Fibroblast of lung (primary cell): ENCODE measurements around the gene SGCD. TPM values are rescaled to one million over a fixed set of nuclear protein-coding genes. Genes with fewer than 3 reads are reported as not detected.

Source experiments
- DNase-seq, 2 donors: peaks; one replicate each; pipeline versions ENCODE4 v3.0.0 to v3.0.0-alpha.2; 2010; ENCODE audit warnings: low read depth in 2 of 2
- H2AFZ ChIP-seq: 2 replicates; pipeline ENCODE4 v1.5.1; 2012; ENCODE audit warnings: low read length, control low read depth, inconsistent platforms
- H3K27ac ChIP-seq: 2 replicates; pipeline ENCODE4 v1.5.1; 2011; ENCODE audit warnings: low read length, control low read depth; ENCODE audit not compliant: insufficient read depth
- H3K27me3 ChIP-seq: 2 replicates; pipeline ENCODE4 v1.5.1; 2011; ENCODE audit warnings: mild to moderate bottlenecking, low read length; ENCODE audit not compliant: control insufficient read depth, insufficient read depth
- H3K36me3 ChIP-seq: 2 replicates; pipeline ENCODE4 v1.5.1; 2011; ENCODE audit warnings: low read length; ENCODE audit not compliant: control insufficient read depth, insufficient read depth
- H3K4me1 ChIP-seq: 2 replicates; pipeline ENCODE4 v1.5.1; 2011; ENCODE audit warnings: low read length; ENCODE audit not compliant: control insufficient read depth, insufficient read depth; ENCODE audit errors: extremely low read depth
- H3K4me2 ChIP-seq: 2 replicates; pipeline ENCODE4 v1.5.1; 2011; ENCODE audit warnings: low read length, control low read depth; ENCODE audit not compliant: insufficient read depth; ENCODE audit errors: extremely low read depth
- H3K4me3 ChIP-seq, 4 experiments: fragments of 200-600 bp in 1 of 4; sonication (generic) in 1 of 4; replicated peaks in 1 of 4; 2 replicates each; pipeline ENCODE4 v1.5.1; 2011 to 2016; ENCODE audit warnings: low read length in 4 of 4, low read depth in 3 of 4, mild to moderate bottlenecking in 3 of 4, control low read depth in 2 of 4, inconsistent platforms in 1 of 4, mixed read lengths in 1 of 4; ENCODE audit not compliant: insufficient read depth in 1 of 4; ENCODE audit errors: control extremely low read depth in 1 of 4
- H3K79me2 ChIP-seq: 2 replicates; pipeline ENCODE4 v1.5.1; 2012; ENCODE audit warnings: mild to moderate bottlenecking, low read length, inconsistent platforms; ENCODE audit not compliant: control insufficient read depth, insufficient read depth
- H3K9ac ChIP-seq: 2 replicates; pipeline ENCODE4 v1.5.1; 2011; ENCODE audit warnings: mild to moderate bottlenecking, low read length, control low read depth; ENCODE audit not compliant: insufficient read depth
- H3K9me3 ChIP-seq: 2 replicates; pipeline ENCODE4 v1.5.1; 2012; ENCODE audit warnings: low read depth, low read length; ENCODE audit not compliant: control insufficient read depth, insufficient read depth
- H4K20me1 ChIP-seq: 2 replicates; pipeline ENCODE4 v1.5.1; 2011; ENCODE audit warnings: low read length; ENCODE audit not compliant: control insufficient read depth, insufficient read depth; ENCODE audit errors: extremely low read depth
- EZH2 ChIP-seq: IDR thresholded peaks from 2 replicates; pipeline ENCODE4 v1.5.1; 2012; ENCODE audit warnings: low read length, control low read depth, mild to moderate bottlenecking; ENCODE audit errors: missing control alignments
- polyA plus RNA-seq, 2 donors: library from polyadenylated mRNA; depleted of rRNA in 1 of 2; stranded (reverse) in 1 of 2; unstranded in 1 of 2; fragments of >200 nt; gene quantifications; 2 replicates each; pipeline ENCODE4 v1.2.1, GENCODE V29; 2011 to 2012; ENCODE audit warnings: missing spikeins in 1 of 2
- total RNA-seq: library from RNA; depleted of rRNA; stranded (reverse); fragments of >200 nt; gene quantifications from 2 replicates; pipeline ENCODE4 v1.2.1, GENCODE V29; 2014
- TF ChIP-seq, protein P1 (sequence below), 2 donors: IDR thresholded peaks in 1 of 2; conservative IDR thresholded peaks in 1 of 2; 1 replicate in 1 of 2; 2 replicates in 1 of 2; pipeline ENCODE4 v1.5.1; 2011 to 2012; ENCODE audit warnings: low read length in 2 of 2, control low read depth in 1 of 2, inconsistent platforms in 1 of 2, low read depth in 1 of 2, mild to moderate bottlenecking in 1 of 2

SGCD gene
- total and polyA plus RNA-seq, 2 donors (not counting 1 experiment from before 2014, with no cell fraction given), result 13.3 to 67.5 TPM

GRCh38 chr5:156615901-156616300, 288.9 kb downstream of the SGCD start:
- Histone ChIP-seq H3K27me3 (no peaks in the 10 kb centered on the region), H3K4me2 (no peak overlapping the region), H3K4me3 (no peak overlapping the region), H3K36me3 (no peaks in the 10 kb centered on the region), H3K79me2 (no peaks in the 10 kb centered on the region), H4K20me1 (no peaks in the 10 kb centered on the region), H3K9me3 (no peaks in the 10 kb centered on the region), H3K4me1 (no peaks in the 10 kb centered on the region), H3K9ac (no peak overlapping the region), H2AFZ (no peak overlapping the region), H3K27ac (no peak overlapping the region)
- no peak for DNase-seq
- no peak for TF ChIP-seq EZH2
- TF ChIP-seq, protein P1, sequence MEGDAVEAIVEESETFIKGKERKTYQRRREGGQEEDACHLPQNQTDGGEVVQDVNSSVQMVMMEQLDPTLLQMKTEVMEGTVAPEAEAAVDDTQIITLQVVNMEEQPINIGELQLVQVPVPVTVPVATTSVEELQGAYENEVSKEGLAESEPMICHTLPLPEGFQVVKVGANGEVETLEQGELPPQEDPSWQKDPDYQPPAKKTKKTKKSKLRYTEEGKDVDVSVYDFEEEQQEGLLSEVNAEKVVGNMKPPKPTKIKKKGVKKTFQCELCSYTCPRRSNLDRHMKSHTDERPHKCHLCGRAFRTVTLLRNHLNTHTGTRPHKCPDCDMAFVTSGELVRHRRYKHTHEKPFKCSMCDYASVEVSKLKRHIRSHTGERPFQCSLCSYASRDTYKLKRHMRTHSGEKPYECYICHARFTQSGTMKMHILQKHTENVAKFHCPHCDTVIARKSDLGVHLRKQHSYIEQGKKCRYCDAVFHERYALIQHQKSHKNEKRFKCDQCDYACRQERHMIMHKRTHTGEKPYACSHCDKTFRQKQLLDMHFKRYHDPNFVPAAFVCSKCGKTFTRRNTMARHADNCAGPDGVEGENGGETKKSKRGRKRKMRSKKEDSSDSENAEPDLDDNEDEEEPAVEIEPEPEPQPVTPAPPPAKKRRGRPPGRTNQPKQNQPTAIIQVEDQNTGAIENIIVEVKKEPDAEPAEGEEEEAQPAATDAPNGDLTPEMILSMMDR (conservative IDR thresholded peaks at IDR 0.05 in 1 of 2, IDR thresholded peaks at IDR 0.05 in 1 of 2; ENCODE audit: low read depth in 1 of 2, low read length in 2 of 2), result no peak

- Histone ChIP-seq H4K20me1 (no peaks in the 10 kb centered on the region), H3K9ac (no peak overlapping the region), H3K79me2 (no peaks in the 10 kb centered on the region), H3K4me3 (no peak overlapping the region), H3K36me3 (no peaks in the 10 kb centered on the region), H3K27me3 (no peaks in the 10 kb centered on the region), H3K4me1 (no peaks in the 10 kb centered on the region), H2AFZ (no peak overlapping the region), H3K27ac (no peak overlapping the region), H3K9me3 (no peaks in the 10 kb centered on the region), H3K4me2 (no peak overlapping the region)
- DNase-seq, result no peak
- TF ChIP-seq, protein P1 (conservative IDR thresholded peaks at IDR 0.05 in 1 of 2, IDR thresholded peaks at IDR 0.05 in 1 of 2; ENCODE audit: low read depth in 1 of 2, low read length in 2 of 2), result no peak
- no peak for TF ChIP-seq EZH2
These were observed 290.5 kb downstream of the SGCD start for GRCh38 chr5:156617426-156617825.

- Histone ChIP-seq H3K27me3 (no peaks in the 10 kb centered on the region), H3K4me1 (no peaks in the 10 kb centered on the region), H2AFZ (no peak overlapping the region), H3K9ac (no peak overlapping the region), H3K9me3 (no peaks in the 10 kb centered on the region), H4K20me1 (no peaks in the 10 kb centered on the region), H3K4me2 (no peak overlapping the region), H3K79me2 (no peaks in the 10 kb centered on the region), H3K4me3 (no peak overlapping the region), H3K36me3 (no peaks in the 10 kb centered on the region), H3K27ac (no peak overlapping the region)
- DNase-seq, result no peak
- TF ChIP-seq, protein P1 (conservative IDR thresholded peaks at IDR 0.05 in 1 of 2, IDR thresholded peaks at IDR 0.05 in 1 of 2; ENCODE audit: low read depth in 1 of 2, low read length in 2 of 2), result no peak
- no peak for TF ChIP-seq EZH2
These were observed 291.6 kb downstream of the SGCD start for GRCh38 chr5:156618601-156619000.
